NCI-H510A (cell line): ENCODE data around the gene BTN3A1.
"Not testable (repeated sequence)": the region's sequence is repeated elsewhere in the genome, so short reads cannot be mapped to it uniquely, and the experiment has no call there.

Experiments used
- DNase-seq: peaks from one replicate; lab custom pipeline; 2025; lab: John Stamatoyannopoulos, UW

Gene BTN3A1

GRCh38 chr6:26441977-26442376 is 39.9 kb downstream of the BTN3A1 start:
- DNase-seq: no peak

- DNase-seq: no peak
Observed at GRCh38 chr6:26445934-26446667, 44.0 kb downstream of the BTN3A1 start.

- DNase-seq: no peak
Observed at GRCh38 chr6:26447257-26447656, 45.2 kb downstream of the BTN3A1 start.

GRCh38 chr6:26450240-26450639 is 48.2 kb downstream of the BTN3A1 start:
- DNase-seq: no peak

GRCh38 chr6:26452631-26453235 is 50.7 kb downstream of the BTN3A1 start:
- no peak for DNase-seq

- DNase-seq: no peak
Observed at GRCh38 chr6:26454631-26455030, 52.6 kb downstream of the BTN3A1 start.

- no peak for DNase-seq
Observed at GRCh38 chr6:26455357-26455970, 53.4 kb downstream of the BTN3A1 start.

- DNase-seq: peak; percentile 18
Observed at GRCh38 chr6:26457264-26457805, 55.3 kb downstream of the BTN3A1 start.

GRCh38 chr6:26457806-26458688 is 56.0 kb downstream of the BTN3A1 start, which contains the start of gene BTN2A1:
Gene BTN2A1, plus strand, starts transcription at chr6:26457955. Its CDS starts 682 bp downstream, at chr6:26458637.
- DNase-seq: peak; percentile 69

- no peak for DNase-seq
Observed at GRCh38 chr6:26459023-26459810, 57.1 kb downstream of the BTN3A1 start.

GRCh38 chr6:26461353-26461752 is 59.3 kb downstream of the BTN3A1 start:
- DNase-seq: not testable (repeated sequence)

- DNase-seq: no peak
Observed at GRCh38 chr6:26464014-26464413, 61.9 kb downstream of the BTN3A1 start.

- DNase-seq: no peak
Observed at GRCh38 chr6:26464416-26465131, 62.5 kb downstream of the BTN3A1 start.
